Activated T-cell treated with anti-CD3 and anti-CD28 coated beads, Interleukin-2, amount 50 U/mL, for 4 hours (primary cell): ENCODE data around the gene FBXL20. TPM values are rescaled to one million over a fixed set of nuclear protein-coding genes. Genes with fewer than 3 reads are reported as not detected.

ENCODE experiments used
- ATAC-seq, 2 donors: fragments of 200-7000 bp; cut with Tn5 transposase; one replicate each; pipeline ENCODE4 v1.10.0; 2021
- DNase-seq: peaks from one replicate; pipeline ENCODE4 v3.0.0-alpha.2; 2020
- H3K27me3 Mint-ChIP-seq: one replicate; pipeline ENCODE4 v1.8.0; 2021; ENCODE audit warnings: low read depth, mixed read lengths
- H3K36me3 Mint-ChIP-seq: one replicate; pipeline ENCODE4 v1.8.0; 2022; ENCODE audit warnings: mixed read lengths; ENCODE audit not compliant: insufficient read depth
- H3K4me1 Mint-ChIP-seq: one replicate; pipeline ENCODE4 v1.8.0; 2021; ENCODE audit warnings: low read depth, mixed read lengths
- H3K4me3 Mint-ChIP-seq: one replicate; pipeline ENCODE4 v1.8.0; 2021; ENCODE audit warnings: mild to moderate bottlenecking, moderate library complexity, mixed read lengths
- H3K9me3 Mint-ChIP-seq: one replicate; pipeline ENCODE4 v1.8.0; 2021; ENCODE audit warnings: mixed read lengths
- total RNA-seq, 3 donors: library from RNA; stranded (reverse); gene quantifications; one replicate each; pipeline ENCODE4 v1.2.1, GENCODE V29; 2021

The FBXL20 gene
- total RNA-seq, 3 donors from 2014 or later: 19.4 to 21.6 (median 20.9) TPM

DNA sequence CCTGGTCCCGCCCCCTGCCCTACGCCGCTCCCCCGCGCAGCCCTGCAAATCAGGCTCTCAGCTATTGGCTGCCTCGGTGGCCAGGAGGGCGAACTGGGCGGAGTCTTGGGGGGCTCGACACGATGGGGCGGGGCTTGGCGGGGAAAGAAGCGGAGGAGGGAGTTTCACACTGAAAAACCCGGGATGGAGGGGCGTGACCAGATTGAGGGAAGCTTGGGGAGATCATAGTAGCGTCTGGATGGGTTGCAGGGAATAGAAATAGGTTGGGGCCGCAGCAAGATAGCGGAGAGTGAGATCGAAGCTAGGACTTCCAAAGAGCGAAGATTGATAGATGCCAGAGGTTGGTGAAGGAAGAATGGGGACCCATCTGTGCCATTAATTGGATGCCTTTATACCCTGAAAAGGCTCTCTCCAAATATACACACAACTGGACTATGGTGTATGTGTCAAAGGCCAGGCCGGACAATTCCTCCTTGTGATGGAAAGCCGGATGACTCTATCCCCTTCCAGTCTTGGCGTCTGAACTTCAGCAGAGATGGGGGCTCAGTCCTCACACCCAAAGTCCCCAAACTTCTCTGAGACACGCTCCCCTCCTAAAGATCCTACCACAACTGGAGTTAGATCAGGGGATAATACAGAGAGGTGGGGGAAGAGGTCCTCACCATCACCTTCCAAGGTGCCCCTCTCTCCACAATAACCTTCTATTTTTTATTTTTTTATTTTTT lies 175.3 kb downstream of the FBXL20 start:
- Mint-ChIP-seq H3K4me3 (peak overlapping the region; percentile 61), H3K4me1 (peaks cover 13% of the 10 kb centered on the region), H3K36me3 (no peaks in the 10 kb centered on the region), H3K27me3 (peaks cover 45% of the 10 kb centered on the region), H3K9me3 (no peaks in the 10 kb centered on the region)
- DNase-seq: peak; percentile 53
- peak; percentile 84 to 87 for ATAC-seq

DNA sequence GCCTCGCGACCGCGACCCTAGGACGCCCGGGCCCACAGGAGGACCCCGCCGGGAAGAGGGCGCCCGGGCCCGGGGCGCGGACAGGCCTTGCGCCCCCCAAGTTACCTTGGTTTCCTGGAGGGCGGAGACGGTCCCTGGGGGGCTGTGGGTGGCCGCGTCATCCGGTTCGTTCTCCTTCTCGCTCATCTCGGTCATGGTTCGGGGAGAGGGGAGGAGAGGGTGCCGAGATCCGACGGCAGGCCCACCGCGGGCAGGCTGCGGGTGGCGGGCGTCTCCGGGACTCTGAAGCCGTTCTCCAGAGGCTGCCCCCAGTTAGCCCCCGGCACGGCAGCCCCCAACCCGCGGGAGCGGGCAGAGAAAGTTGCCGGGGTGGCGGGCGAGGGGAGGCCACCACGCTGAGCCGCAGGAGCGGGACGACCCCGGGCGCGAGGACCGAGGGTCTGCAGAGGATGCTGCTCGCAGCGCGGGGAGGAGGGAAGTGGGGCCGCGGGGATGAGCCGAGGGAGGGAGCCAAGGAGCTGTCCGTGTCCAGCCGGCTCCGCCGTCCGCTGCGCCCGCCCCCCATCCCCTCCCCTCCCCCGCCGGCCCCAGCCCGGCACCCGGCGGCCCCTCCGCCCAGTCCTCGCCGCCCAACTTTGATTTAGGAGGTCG lies 176.0 kb downstream of the FBXL20 start, which contains the start of gene STAC2:
STAC2 (minus strand) TSS at position 638 of the 651 bp plus-strand sequence; CDS start at position 195, 443 bp downstream.
- Mint-ChIP-seq H3K36me3 (no peaks in the 10 kb centered on the region), H3K4me3 (peak within 1 kb of the TSS; percentile 65), H3K4me1 (peaks cover 13% of the 10 kb centered on the region), H3K9me3 (no peaks in the 10 kb centered on the region), H3K27me3 (peaks cover 45% of the 10 kb centered on the region)
- ATAC-seq (peak; percentile 66 to 70), DNase-seq (no peak)

DNA sequence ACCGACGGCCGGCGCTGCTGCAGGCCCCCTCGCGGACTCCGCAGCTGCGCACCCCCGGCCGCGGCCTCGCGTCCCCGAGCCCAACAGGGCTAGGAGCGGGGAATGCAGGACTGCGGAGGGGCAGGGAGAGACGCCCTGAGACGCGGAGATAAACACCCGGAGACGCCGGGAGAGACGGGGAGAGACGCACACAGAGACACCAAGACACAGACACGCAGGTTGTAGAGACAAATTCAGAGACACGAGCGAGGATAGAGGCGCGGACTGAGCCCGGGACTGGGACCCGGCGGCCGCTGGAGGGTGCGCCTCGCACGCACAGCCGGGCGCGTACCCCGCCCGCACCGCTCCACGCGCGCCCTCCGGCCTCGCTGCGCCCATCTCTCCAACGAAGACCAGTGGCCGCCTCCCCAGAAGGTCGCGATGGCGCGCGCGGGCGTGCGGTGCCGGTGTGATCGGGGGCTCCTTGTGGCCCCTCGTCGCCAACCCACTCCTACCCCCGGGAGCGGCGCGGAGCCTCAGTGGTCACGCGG lies 176.6 kb downstream of the FBXL20 start:
- DNase-seq: no peak
- peak overlapping the region; percentile 65 for H3K4me3 Mint-ChIP-seq

DNA sequence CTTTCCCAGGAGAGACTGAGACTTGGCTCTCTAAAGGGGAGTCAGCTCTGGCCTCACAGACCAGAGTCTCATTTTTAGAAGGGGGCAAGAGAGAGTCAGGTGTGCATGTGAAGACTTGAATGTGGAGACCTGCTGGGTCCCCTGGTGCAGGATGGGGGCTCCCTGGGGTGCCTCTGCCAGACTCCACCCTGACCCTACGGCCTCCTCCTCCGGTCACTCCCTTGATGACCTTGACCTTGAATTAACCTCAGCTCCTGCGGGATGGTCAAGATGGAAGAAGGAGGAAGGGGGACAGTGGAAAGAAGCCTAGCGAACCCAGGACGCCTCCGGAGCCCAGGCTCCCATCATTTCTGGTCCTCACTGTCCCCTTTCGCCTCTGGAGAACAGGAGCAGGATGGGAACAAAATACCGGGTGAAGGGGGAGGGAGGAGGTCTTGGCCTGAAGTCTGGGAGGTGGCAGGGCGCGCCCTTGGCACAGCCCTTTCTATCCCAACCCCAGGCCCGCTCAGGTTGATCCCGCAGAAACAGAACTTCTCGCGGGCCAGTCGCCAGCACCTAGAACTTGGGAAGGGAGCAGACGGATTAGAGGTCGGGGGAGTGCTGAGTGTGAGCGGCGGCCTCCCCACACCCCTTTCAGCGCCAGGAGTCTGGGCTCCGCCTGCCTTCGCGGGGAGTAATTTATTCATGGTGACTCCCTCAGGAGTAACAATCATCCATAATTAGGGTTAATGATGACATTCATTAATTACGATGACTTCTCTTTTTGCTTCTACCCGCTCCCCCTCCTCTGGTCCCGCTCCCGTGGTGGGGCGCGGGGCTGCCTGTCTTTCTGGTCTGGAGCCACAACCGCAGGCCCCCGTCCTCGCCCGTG lies 177.3 kb downstream of the FBXL20 start:
- Mint-ChIP-seq H3K36me3 (no peaks in the 10 kb centered on the region), H3K9me3 (no peaks in the 10 kb centered on the region), H3K27me3 (peaks cover 38% of the 10 kb centered on the region), H3K4me3 (peak overlapping the region; percentile 17), H3K4me1 (peaks cover 13% of the 10 kb centered on the region)
- DNase-seq (no peak), ATAC-seq (no peak)

More for the DNA sequence above, 176.6 kb downstream of the FBXL20 start:
- Mint-ChIP-seq H3K27me3 (peaks cover 43% of the 10 kb centered on the region), H3K9me3 (no peaks in the 10 kb centered on the region), H3K4me1 (peaks cover 13% of the 10 kb centered on the region), H3K36me3 (no peaks in the 10 kb centered on the region)
- peak; percentile 39 to 41 for ATAC-seq

DNA sequence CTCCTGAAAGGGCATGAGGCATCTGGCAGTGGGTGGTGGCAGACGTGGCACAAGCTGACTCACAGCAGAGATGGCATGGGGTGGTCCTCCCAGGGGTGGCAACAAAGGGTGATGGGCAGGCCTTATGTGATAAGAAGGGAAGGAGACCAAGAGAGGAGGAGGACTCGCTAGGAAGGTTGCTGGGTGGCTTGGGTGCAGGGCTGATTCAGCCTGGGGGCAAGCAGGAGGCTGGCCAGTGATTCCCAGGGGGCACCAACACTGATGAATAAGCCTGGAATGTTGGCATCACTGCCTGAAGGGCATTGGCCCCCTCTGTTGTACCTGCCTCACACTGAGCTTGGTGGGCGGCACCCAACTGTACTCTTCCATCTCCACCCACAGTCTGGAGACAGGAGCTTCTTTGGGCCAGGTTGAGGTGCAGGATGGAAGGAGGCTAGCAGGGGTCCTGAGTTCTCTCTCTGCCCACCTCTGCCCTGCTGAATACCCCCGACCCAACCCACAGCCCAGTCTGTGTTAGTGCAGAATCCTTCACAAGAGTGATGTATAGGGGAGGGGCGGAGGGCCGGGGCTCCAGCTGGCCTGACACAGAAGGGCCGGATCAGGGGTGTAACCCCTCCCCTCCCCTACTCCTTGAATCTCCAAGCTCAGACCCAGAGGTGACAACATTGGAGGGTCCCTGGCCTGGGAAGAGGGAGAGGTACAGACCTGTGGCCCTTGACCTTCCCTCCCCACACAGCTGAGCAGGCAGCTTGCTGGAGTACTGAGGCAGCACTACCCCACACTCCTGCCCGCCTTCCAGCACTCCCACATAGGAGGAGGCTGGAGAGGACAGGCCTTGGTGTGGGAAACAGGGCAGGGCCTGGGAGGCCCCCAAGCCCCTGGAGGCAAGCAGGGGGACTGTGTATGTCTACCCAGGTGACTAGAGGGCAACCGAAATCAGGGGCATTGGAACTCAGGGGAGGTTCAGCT lies 178.3 kb downstream of the FBXL20 start:
- H3K27me3 Mint-ChIP-seq: peaks cover 38% of the 10 kb centered on the region
- no peaks in the 10 kb centered on the region for H3K9me3 Mint-ChIP-seq
- H3K36me3 Mint-ChIP-seq: no peaks in the 10 kb centered on the region
- DNase-seq: no peak
- H3K4me1 Mint-ChIP-seq: peaks cover 13% of the 10 kb centered on the region
- no peak overlapping the region for H3K4me3 Mint-ChIP-seq
- ATAC-seq: no peak

DNA sequence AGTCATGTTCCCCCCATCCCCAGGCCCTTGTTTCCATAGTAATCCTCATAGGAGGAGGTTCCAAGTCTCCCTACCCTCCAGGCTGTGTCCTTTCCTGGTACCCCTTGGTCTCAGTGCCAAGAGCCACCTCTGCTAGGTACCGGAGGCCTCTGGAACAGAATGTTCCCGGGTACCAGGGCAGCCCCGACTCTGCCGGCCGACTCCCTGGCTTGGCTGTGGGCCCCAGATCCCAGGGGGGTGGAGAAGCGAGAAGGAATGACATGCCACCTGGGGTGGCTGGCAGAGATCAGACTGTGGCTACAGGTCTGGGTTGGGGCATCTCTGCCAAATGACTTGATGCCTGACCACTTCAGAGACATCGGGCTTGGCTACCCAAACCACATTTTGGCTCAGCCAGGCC lies 179.3 kb downstream of the FBXL20 start:
- no peak for ATAC-seq
- Mint-ChIP-seq H3K36me3 (no peaks in the 10 kb centered on the region), H3K4me1 (peaks cover 13% of the 10 kb centered on the region), H3K4me3 (no peak overlapping the region), H3K9me3 (no peaks in the 10 kb centered on the region), H3K27me3 (peaks cover 32% of the 10 kb centered on the region)
- no peak for DNase-seq

DNA sequence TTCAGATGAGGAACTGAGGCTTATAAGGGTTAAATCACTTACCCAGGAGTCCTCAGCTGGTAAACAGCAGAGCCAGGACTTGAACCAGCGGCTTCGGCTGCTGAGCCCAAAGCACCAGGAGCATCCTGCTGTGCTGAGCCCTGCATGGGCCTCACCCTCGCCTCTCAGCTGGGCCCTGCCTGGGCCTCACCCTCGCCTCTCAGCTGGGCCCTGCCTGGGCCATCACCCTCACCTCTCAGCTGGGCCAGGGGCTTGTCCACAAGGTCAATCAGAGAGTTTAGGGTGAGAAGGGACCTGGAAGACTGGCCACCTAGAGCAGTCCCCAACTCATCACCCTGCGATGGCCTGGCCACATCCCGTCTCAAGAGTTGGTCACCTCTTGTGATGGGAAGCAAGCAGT lies 179.9 kb downstream of the FBXL20 start:
- no peak for ATAC-seq
- Mint-ChIP-seq H3K4me1 (peaks cover 13% of the 10 kb centered on the region), H3K9me3 (no peaks in the 10 kb centered on the region), H3K27me3 (peaks cover 33% of the 10 kb centered on the region), H3K4me3 (no peak overlapping the region), H3K36me3 (no peaks in the 10 kb centered on the region)
- DNase-seq: no peak

DNA sequence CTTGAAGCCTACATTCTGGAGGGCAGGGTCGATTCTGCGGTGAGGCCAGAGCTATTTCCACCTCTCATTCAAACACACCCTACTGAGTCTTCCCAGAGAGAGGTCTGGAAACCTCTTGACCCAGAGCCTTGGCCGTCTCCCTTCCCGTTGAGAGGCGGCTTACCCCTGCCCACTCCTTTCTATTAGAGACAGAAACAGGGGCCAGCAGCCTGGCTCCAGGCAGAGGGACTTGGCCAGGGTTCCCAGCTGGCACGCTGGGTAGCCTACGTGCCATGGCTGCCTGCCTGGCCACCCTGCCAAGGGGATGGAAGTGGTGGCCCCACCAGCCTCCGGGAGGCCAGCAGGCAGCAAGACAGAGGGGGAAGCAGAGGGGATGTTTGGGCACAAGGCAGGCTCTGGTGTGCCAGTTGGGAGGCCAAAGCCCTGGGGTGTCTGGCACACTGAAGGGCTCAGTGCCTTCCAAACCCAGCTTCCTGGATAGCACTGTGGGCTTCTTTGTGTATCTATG lies 181.7 kb downstream of the FBXL20 start:
- no peaks in the 10 kb centered on the region for H3K36me3 Mint-ChIP-seq
- peaks cover 36% of the 10 kb centered on the region for H3K27me3 Mint-ChIP-seq
- peaks cover 7% of the 10 kb centered on the region for H3K4me1 Mint-ChIP-seq
- no peaks in the 10 kb centered on the region for H3K9me3 Mint-ChIP-seq
- DNase-seq: no peak
- no peak overlapping the region for H3K4me3 Mint-ChIP-seq
- ATAC-seq: no peak

DNA sequence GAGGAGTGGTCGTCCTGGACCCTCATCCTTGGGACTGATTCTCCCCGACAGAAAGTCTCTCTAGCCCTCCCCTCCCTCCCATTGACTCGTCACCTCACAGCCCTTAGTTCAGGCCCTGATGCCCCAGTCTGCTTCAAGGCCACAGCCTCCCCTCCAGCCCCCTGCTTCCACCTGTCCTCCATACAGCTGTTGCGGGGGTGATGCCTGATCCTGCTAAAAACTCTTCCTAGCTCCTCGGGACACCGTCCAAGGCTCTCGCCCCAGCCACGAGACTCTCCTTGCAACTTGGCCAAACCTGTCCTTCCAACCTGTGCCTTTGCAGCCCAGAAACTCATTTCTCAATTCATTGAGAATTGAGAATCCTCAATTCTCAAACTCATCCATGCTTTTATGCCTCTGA lies 182.5 kb downstream of the FBXL20 start:
- Mint-ChIP-seq H3K4me3 (no peak overlapping the region), H3K9me3 (no peaks in the 10 kb centered on the region), H3K4me1 (peaks cover 3% of the 10 kb centered on the region), H3K36me3 (no peaks in the 10 kb centered on the region), H3K27me3 (peaks cover 31% of the 10 kb centered on the region)
- no peak for DNase-seq
- ATAC-seq: no peak

DNA sequence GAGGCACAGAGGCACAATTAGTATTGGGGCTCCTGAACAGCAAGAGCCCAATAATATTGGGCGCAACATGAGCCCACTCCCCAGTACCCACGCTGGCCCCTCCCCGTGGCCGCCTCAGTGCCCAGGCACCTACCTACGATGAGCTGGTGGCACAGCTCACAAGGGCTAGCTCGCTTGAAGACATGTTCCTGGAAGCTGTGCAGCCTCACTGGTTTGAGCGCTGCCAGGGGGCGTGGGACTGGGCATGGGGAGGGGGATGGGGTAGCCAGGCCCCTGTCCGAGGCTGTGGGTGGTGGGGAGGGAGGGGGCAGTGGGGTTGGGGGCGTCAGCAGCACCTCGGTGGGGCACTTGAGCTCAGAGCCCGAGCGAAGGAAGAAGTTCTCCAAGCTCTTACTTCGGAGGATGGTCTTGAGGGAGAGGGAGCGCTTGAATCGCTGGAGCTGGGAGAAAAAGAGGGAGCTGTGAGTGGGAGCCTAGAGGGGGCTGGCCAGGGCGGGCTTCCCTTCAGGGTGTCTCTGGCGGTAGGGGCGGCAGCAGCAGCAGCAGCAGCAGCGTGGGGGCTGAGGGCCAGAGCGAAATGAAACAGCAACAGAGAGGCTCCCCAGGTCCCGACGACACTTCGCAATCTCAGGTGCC lies 183.6 kb downstream of the FBXL20 start:
- ATAC-seq: no peak
- Mint-ChIP-seq H3K36me3 (no peaks in the 10 kb centered on the region), H3K4me1 (no peaks in the 10 kb centered on the region), H3K4me3 (no peak overlapping the region), H3K27me3 (peaks cover 27% of the 10 kb centered on the region), H3K9me3 (no peaks in the 10 kb centered on the region)
- no peak for DNase-seq

DNA sequence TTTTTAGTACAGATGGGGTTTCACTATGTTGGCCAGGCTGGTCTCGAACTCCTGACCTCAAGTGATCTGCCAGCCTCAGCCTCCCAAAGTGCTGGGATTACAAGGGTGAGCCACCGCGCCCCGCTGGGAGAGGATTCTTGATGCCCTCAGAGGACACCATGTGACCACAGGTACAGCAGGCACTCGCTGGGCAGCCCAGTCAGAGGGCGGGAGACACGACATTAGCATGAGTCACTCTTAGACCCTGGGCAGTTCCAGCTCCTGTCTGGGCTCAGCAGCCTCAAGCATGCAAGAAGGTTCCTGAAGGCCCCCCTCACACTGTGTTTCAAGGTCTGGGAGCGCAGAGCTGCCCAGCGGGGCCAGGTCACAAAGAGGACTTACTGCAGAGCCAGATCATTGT lies 187.6 kb downstream of the FBXL20 start:
- peaks cover 21% of the 10 kb centered on the region for H3K27me3 Mint-ChIP-seq
- DNase-seq (no peak), ATAC-seq (no peak)
- no peaks in the 10 kb centered on the region for H3K9me3 Mint-ChIP-seq
- no peaks in the 10 kb centered on the region for H3K36me3 Mint-ChIP-seq
- H3K4me3 Mint-ChIP-seq: no peak overlapping the region
- peaks cover 13% of the 10 kb centered on the region for H3K4me1 Mint-ChIP-seq

DNA sequence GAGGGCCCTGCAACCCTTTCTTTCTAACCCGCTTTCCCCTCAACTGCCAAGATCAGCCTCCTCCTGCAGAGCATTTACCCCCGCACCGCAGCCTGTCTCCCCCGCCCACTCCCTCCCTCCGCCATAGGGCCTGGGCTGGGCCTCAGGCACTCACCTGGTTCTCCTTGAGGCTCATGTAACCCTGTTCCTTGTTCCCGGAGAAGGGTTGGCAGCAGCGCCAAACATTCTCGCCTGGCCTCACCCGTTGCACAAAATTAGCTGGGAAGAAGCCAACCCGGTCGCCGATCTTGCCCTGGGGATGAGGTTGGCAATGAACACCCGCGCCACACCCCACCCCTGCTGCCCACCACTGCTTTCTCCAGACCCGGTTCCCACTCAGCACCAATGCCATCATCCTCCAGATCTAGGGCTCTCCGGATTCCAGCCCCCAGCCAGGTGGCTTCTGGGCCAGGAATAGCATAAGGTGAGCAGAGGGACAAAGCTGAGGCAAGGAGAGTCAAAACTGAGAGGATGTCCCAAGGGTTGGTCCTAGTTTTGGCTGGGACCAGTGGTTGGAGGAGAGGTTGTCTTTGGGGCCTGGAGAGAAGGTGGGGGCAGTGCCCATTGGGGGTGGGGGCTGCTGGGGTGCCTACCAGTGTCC lies 188.5 kb downstream of the FBXL20 start:
- Mint-ChIP-seq H3K4me3 (no peak overlapping the region), H3K36me3 (no peaks in the 10 kb centered on the region), H3K4me1 (peaks cover 21% of the 10 kb centered on the region), H3K27me3 (peaks cover 17% of the 10 kb centered on the region), H3K9me3 (no peaks in the 10 kb centered on the region)
- no peak for DNase-seq
- no peak for ATAC-seq
